GM18526 (cell line): ENCODE measurements around the gene CYYR1.

Experiments
- POLR2A ChIP-seq: IDR thresholded peaks from 3 replicates; pipeline ENCODE4 v1.6.1; 2011; ENCODE audit not compliant: insufficient read length; ENCODE audit errors: extremely low read depth

CYYR1 gene

GRCh38 chr21:26563856-26564503 is 9.1 kb downstream of the CYYR1 start:
- TF ChIP-seq POLR2A: no peak

- TF ChIP-seq POLR2A: no peak
Observed at GRCh38 chr21:26560612-26561011, 12.5 kb downstream of the CYYR1 start.

- TF ChIP-seq POLR2A: no peak
Observed at GRCh38 chr21:26559099-26559498, 14.0 kb downstream of the CYYR1 start.

GRCh38 chr21:26557106-26557505 is 16.0 kb downstream of the CYYR1 start:
- TF ChIP-seq POLR2A: no peak

- no peak for TF ChIP-seq POLR2A
Observed at GRCh38 chr21:26555540-26556146, 17.4 kb downstream of the CYYR1 start.

- no peak for TF ChIP-seq POLR2A
Observed at GRCh38 chr21:26554365-26554764, 18.7 kb downstream of the CYYR1 start.

GRCh38 chr21:26553898-26554297 is 19.2 kb downstream of the CYYR1 start:
- no peak for TF ChIP-seq POLR2A

- TF ChIP-seq POLR2A: no peak
Observed at GRCh38 chr21:26550326-26550725, 22.8 kb downstream of the CYYR1 start.

GRCh38 chr21:26546446-26547097 is 26.5 kb downstream of the CYYR1 start:
- no peak for TF ChIP-seq POLR2A

- no peak for TF ChIP-seq POLR2A
Observed at GRCh38 chr21:26544201-26544775, 28.8 kb downstream of the CYYR1 start.

GRCh38 chr21:26540651-26541050 is 32.4 kb downstream of the CYYR1 start:
- no peak for TF ChIP-seq POLR2A

- TF ChIP-seq POLR2A: no peak
Observed at GRCh38 chr21:26539566-26539965, 33.5 kb downstream of the CYYR1 start.

- no peak for TF ChIP-seq POLR2A
Observed at GRCh38 chr21:26534517-26534916, 38.6 kb downstream of the CYYR1 start.

GRCh38 chr21:26532208-26532607 is 40.9 kb downstream of the CYYR1 start:
- TF ChIP-seq POLR2A: no peak

- TF ChIP-seq POLR2A: no peak
Observed at GRCh38 chr21:26529526-26529925, 43.6 kb downstream of the CYYR1 start.

- no peak for TF ChIP-seq POLR2A
Observed at GRCh38 chr21:26528882-26529281, 44.2 kb downstream of the CYYR1 start.
